ENCODE data around the gene C10orf62.

GRCh38 chr10:97635577-97635976, 46.1 kb downstream of the C10orf62 start:
- TF ChIP-seq CTCF (IDR thresholded peaks at IDR 0.05; ENCODE audit: insufficient read depth, low read length) (no peak), GABPA (IDR thresholded peaks at IDR 0.05; ENCODE audit: low read depth) (no peak), POLR2AphosphoS5 (IDR thresholded peaks at IDR 0.05; ENCODE audit: low read depth) (no peak), REST (IDR thresholded peaks at IDR 0.05; ENCODE audit: insufficient replicate concordance, low read depth) (no peak)
